HG03457 (cell line): ENCODE results near the gene SRGN.

Source experiments
- ATAC-seq: cut with Tn5 transposase; IDR thresholded peaks from one replicate; pipeline ENCODE4 v1.9.1; 2021; ENCODE audit warnings: moderate number of reproducible peaks; ENCODE audit not compliant: unreplicated experiment

The SRGN gene

GRCh38 chr10:69089638-69090599, 2.0 kb downstream of the SRGN start:
- peak; percentile 31 for ATAC-seq

- ATAC-seq: no peak
Measured at GRCh38 chr10:69090685-69091084, 2.8 kb downstream of the SRGN start.

GRCh38 chr10:69091143-69091651, 3.3 kb downstream of the SRGN start:
- no peak for ATAC-seq

GRCh38 chr10:69092959-69093850, 5.3 kb downstream of the SRGN start:
- no peak for ATAC-seq

- no peak for ATAC-seq
Measured at GRCh38 chr10:69093933-69094332, 6.0 kb downstream of the SRGN start.

GRCh38 chr10:69096045-69096444, 8.1 kb downstream of the SRGN start:
- peak; percentile 53 for ATAC-seq

GRCh38 chr10:69097729-69098128, 9.8 kb downstream of the SRGN start:
- ATAC-seq: no peak

GRCh38 chr10:69100136-69100872, 12.4 kb downstream of the SRGN start:
- no peak for ATAC-seq

- no peak for ATAC-seq
Measured at GRCh38 chr10:69101451-69102095, 13.7 kb downstream of the SRGN start.

GRCh38 chr10:69102440-69102839, 14.5 kb downstream of the SRGN start:
- no peak for ATAC-seq

GRCh38 chr10:69103784-69104183, 15.9 kb downstream of the SRGN start:
- no peak for ATAC-seq

GRCh38 chr10:69104994-69105790, 17.3 kb downstream of the SRGN start:
- no peak for ATAC-seq

- no peak for ATAC-seq
Measured at GRCh38 chr10:69107176-69107490, 19.2 kb downstream of the SRGN start.

GRCh38 chr10:69107699-69108098, 19.8 kb downstream of the SRGN start:
- no peak for ATAC-seq

- ATAC-seq: no peak
Measured at GRCh38 chr10:69119896-69120295, 32.0 kb downstream of the SRGN start.

- peak; percentile 14 for ATAC-seq
Measured at GRCh38 chr10:69123306-69123746, 35.4 kb downstream of the SRGN start.

GRCh38 chr10:69123747-69124562, 36.1 kb downstream of the SRGN start, which contains the start of gene VPS26A:
Gene VPS26A (plus strand): TSS chr10:69124178. CDS start chr10:69124278, 100 bp downstream.
- peak; percentile 66 for ATAC-seq

- no peak for ATAC-seq
Measured at GRCh38 chr10:69124563-69125268, 36.8 kb downstream of the SRGN start.
